Endodermal cell (in vitro differentiated cells): Measurements from ENCODE around the gene C1orf115. TPM values are rescaled to one million over a fixed set of nuclear protein-coding genes. Genes with fewer than 3 reads are reported as not detected.

Source experiments
- DNase-seq: peaks from one replicate; pipeline ENCODE4 v3.0.0-alpha.2; 2017
- H3K27ac ChIP-seq: 2 replicates; pipeline ENCODE4 v1.5.1; 2013; ENCODE audit warnings: mild to moderate bottlenecking, low read depth, low read length, moderate library complexity
- H3K27me3 ChIP-seq: 2 replicates; pipeline ENCODE4 v1.6.1; 2013; ENCODE audit warnings: mild to moderate bottlenecking, low read length, moderate library complexity; ENCODE audit not compliant: insufficient read depth, control insufficient read depth, poor library complexity, severe bottlenecking
- H3K36me3 ChIP-seq: 2 replicates; pipeline ENCODE4 v1.7.0; 2013; ENCODE audit warnings: mild to moderate bottlenecking, low read length, moderate library complexity; ENCODE audit not compliant: control insufficient read depth, insufficient read depth
- H3K4me1 ChIP-seq: one replicate; pipeline ENCODE4 v1.7.0; 2013; ENCODE audit warnings: low read length; ENCODE audit not compliant: control insufficient read depth, insufficient read depth
- H3K4me3 ChIP-seq: 2 replicates; pipeline ENCODE4 v1.5.1; 2013; ENCODE audit warnings: mild to moderate bottlenecking, low read length, moderate library complexity
- H3K9ac ChIP-seq: 2 replicates; pipeline ENCODE4 v1.6.1; 2013; ENCODE audit warnings: mild to moderate bottlenecking, low read length, moderate library complexity; ENCODE audit not compliant: poor library complexity, severe bottlenecking; ENCODE audit errors: extremely low read depth
- H3K9me3 ChIP-seq: 2 replicates; pipeline ENCODE4 v1.6.1; 2013; ENCODE audit warnings: mild to moderate bottlenecking, low read length, moderate library complexity; ENCODE audit not compliant: control insufficient read depth
- H3K27ac Mint-ChIP-seq: 2 replicates; pipeline ENCODE4 v1.8.0; 2020; ENCODE audit warnings: mixed read lengths
- H3K27me3 Mint-ChIP-seq: 2 replicates; pipeline ENCODE4 v1.8.0; 2021; ENCODE audit warnings: mild to moderate bottlenecking, mixed read lengths; ENCODE audit not compliant: insufficient read depth
- H3K36me3 Mint-ChIP-seq: 2 replicates; pipeline ENCODE4 v1.8.0; 2020; ENCODE audit warnings: low read depth, mixed read lengths
- H3K4me1 Mint-ChIP-seq: 2 replicates; pipeline ENCODE4 v1.8.0; 2020; ENCODE audit warnings: mixed read lengths
- H3K4me3 Mint-ChIP-seq: 2 replicates; pipeline ENCODE4 v1.8.0; 2020; ENCODE audit warnings: mild to moderate bottlenecking, moderate library complexity, mixed read lengths
- H3K9me3 Mint-ChIP-seq: 2 replicates; pipeline ENCODE4 v1.8.0; 2020; ENCODE audit warnings: mild to moderate bottlenecking, mixed read lengths
- WGBS, 2 experiments: methylation state at CpG; one replicate each; pipeline versions ENCODE4 v1.1.5 to v1.1.7; 2013; ENCODE audit warnings: missing lambda C conversion rate in 2 of 2, mixed read lengths in 1 of 2; ENCODE audit not compliant: insufficient coverage in 1 of 2, insufficient read length in 1 of 2; 5-methylcytosine and 5-hydroxymethylcytosine counted together
- total RNA-seq, 2 donors: library from RNA; stranded (reverse); fragmentation: NEBNext Ultra II Directional in 1 of 2; extraction: Animal tissue kit (Norgen Biotek cat#: 25700) in 1 of 2; gene quantifications; 2 replicates in 1 of 2; 3 replicates in 1 of 2; pipeline ENCODE4 v1.2.1, GENCODE V29; 2021
- TF ChIP-seq, protein P1 (sequence below): fragments of 200-600 bp; sonication (generic); conservative IDR thresholded peaks from 2 replicates; pipeline ENCODE4 v1.5.0; 2021; ENCODE audit warnings: antibody characterized with exemption, mild to moderate bottlenecking

C1orf115 gene
- total RNA-seq, 2 donors from 2014 or later: 7.5 to 11.5 TPM

DNA sequence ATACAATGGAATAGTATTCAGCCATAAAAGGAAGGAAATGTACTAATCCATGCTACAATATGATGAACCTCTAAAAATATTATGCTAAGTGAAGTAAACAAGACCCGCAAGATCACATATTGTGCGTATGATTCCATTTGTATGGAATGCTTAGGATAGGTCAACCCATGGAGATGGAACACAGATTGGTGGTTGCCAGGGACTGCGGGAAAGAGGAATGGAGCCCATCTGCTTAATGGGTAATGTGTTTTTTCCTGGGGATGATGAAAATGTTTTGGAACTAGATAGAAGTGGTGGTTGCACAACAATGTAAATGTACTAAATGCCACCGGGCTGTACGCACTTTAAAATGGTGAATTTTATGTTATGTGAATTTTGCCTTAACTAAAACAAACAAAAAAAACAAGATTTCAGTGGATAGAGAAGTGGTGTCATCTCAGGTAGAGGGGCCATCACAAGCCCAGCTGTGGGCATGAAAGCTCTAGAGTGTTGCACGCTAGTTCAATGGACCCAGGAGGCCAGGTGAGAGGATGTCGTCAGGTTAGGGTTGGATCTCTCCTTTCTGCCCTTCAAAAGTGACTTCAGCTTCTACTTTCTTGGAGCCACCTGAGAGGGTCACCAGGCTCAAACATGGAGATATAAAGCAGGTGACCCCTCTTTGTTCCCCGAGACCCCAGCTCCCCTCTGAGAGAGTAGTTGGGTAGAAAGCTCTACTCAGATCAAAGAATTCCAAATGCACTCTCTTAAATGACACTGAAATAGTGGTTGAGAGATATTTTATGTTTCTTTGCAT lies 2.5 kb downstream of the C1orf115 start:
- peaks cover 39% of the 10 kb centered on the region for H3K27me3 Mint-ChIP-seq
- no peak overlapping the region for H3K27ac Mint-ChIP-seq
- no peak overlapping the region for H3K27ac ChIP-seq
- TF ChIP-seq, protein P1, sequence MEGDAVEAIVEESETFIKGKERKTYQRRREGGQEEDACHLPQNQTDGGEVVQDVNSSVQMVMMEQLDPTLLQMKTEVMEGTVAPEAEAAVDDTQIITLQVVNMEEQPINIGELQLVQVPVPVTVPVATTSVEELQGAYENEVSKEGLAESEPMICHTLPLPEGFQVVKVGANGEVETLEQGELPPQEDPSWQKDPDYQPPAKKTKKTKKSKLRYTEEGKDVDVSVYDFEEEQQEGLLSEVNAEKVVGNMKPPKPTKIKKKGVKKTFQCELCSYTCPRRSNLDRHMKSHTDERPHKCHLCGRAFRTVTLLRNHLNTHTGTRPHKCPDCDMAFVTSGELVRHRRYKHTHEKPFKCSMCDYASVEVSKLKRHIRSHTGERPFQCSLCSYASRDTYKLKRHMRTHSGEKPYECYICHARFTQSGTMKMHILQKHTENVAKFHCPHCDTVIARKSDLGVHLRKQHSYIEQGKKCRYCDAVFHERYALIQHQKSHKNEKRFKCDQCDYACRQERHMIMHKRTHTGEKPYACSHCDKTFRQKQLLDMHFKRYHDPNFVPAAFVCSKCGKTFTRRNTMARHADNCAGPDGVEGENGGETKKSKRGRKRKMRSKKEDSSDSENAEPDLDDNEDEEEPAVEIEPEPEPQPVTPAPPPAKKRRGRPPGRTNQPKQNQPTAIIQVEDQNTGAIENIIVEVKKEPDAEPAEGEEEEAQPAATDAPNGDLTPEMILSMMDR: no peak
- no peak overlapping the region for H3K9ac ChIP-seq
- H3K4me1 Mint-ChIP-seq: peaks cover 7% of the 10 kb centered on the region
- no peaks in the 10 kb centered on the region for H3K4me1 ChIP-seq
- H3K36me3 ChIP-seq: no peaks in the 10 kb centered on the region
- peaks cover 31% of the 10 kb centered on the region for H3K27me3 ChIP-seq
- no peaks in the 10 kb centered on the region for H3K9me3 Mint-ChIP-seq
- DNase-seq: no peak
- no peak overlapping the region for H3K4me3 ChIP-seq
- no peak overlapping the region for H3K4me3 Mint-ChIP-seq
- H3K9me3 ChIP-seq: no peaks in the 10 kb centered on the region
- 96 to 99% methylated on average over 7 to 8 of the region's 8 CpGs for WGBS, 2 experiments
- peaks cover 2% of the 10 kb centered on the region for H3K36me3 Mint-ChIP-seq

DNA sequence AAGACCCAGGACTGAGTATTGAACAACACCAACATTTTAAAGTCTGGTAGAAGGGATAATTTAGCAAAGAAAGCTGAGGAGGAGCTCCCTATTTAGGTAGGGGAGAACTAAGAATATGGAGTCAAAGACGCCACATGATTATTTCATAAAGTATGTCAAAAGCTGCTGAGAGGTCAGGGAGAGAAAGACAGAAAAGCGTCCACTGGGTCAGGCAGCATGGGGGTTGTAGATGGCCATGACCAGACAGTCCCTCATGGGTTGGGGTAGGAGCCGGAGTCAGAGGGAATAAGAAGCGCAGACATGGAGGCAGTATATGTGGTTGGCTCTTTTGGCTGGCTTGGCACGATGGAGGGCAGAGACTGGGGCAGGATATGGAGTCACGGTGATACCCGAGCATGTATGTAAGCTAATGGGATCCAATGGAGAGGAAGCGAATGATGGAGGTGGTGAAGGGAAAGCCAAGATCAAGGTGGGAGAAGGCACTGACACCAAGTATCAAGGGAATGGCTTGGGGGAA lies 4.8 kb downstream of the C1orf115 start:
- TF ChIP-seq, protein P1: no peak
- no peaks in the 10 kb centered on the region for H3K9me3 Mint-ChIP-seq

DNA sequence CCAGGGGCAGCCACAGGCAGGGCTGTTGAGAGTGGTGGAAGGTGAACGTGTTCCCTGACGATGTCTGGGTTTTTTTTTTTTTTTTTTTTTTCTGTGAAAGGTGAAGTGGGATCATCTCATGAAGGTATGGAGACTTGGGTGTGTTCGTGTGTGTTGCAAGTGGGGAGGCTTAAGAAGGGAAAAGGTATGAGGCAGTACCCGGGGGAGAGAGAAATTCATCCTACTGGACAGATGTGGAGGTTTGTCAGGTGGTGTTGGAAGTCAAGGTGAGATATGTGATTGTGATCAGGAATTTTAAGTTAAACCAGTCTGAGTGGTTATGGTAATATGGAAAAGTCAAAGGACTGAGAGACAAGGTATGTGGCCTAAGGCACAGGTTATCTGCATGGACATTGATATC lies 5.3 kb downstream of the C1orf115 start:
- Mint-ChIP-seq H3K27ac (no peak overlapping the region), H3K36me3 (peaks cover 2% of the 10 kb centered on the region), H3K27me3 (peaks cover 28% of the 10 kb centered on the region), H3K4me1 (peaks cover 3% of the 10 kb centered on the region), H3K9me3 (no peaks in the 10 kb centered on the region), H3K4me3 (no peak overlapping the region)
- no peak for DNase-seq
- Histone ChIP-seq H3K36me3 (no peaks in the 10 kb centered on the region), H3K4me3 (no peak overlapping the region), H3K9me3 (no peaks in the 10 kb centered on the region), H3K4me1 (no peaks in the 10 kb centered on the region), H3K9ac (no peak overlapping the region), H3K27me3 (peaks cover 22% of the 10 kb centered on the region), H3K27ac (no peak overlapping the region)
- TF ChIP-seq, protein P1: no peak
- WGBS, 2 experiments: 88 to 90% methylated on average over 4 of the region's 4 CpGs

More for the DNA sequence above, 4.8 kb downstream of the C1orf115 start:
- DNase-seq: no peak
- no peak overlapping the region for H3K9ac ChIP-seq
- Mint-ChIP-seq H3K4me3 (no peak overlapping the region), H3K4me1 (peaks cover 4% of the 10 kb centered on the region), H3K36me3 (peaks cover 2% of the 10 kb centered on the region), H3K27me3 (peaks cover 32% of the 10 kb centered on the region), H3K27ac (no peak overlapping the region)
- no peak overlapping the region for H3K27ac ChIP-seq
- WGBS, 2 experiments: 94 to 95% methylated on average over 5 to 8 of the region's 8 CpGs
- H3K4me1 ChIP-seq: no peaks in the 10 kb centered on the region
- H3K9me3 ChIP-seq: no peaks in the 10 kb centered on the region
- no peaks in the 10 kb centered on the region for H3K36me3 ChIP-seq
- H3K4me3 ChIP-seq: no peak overlapping the region
- H3K27me3 ChIP-seq: peaks cover 22% of the 10 kb centered on the region
